ENCODE data around the gene OSBPL1A. TPM values are rescaled to one million over a fixed set of nuclear protein-coding genes. Genes with fewer than 3 reads are reported as not detected.

Gene OSBPL1A
- total and polyA plus RNA-seq, 4 experiments from 2014 or later = 2.4 to 5.3 (median 4.0) TPM

- intact Hi-C loops (cut with micrococcal nuclease) = no loop called here
- H3K9me3 ChIP-seq (ENCODE audit: control insufficient read depth in 1 of 2, low read length in 2 of 2) = no peaks in the 10 kb centered on the region
- ChIA-PET CTCF (ENCODE audit: partially characterized antibody) (no interaction called here), POLR2A (ENCODE audit: partially characterized antibody) (no interaction called here)
- H3K4me1 Mint-ChIP-seq = peaks cover 2 to 5% (median 4%) of the 10 kb centered on the region in 4 donors
- H3K36me3 ChIP-seq (ENCODE audit: insufficient read depth, low read length) = no peaks in the 10 kb centered on the region
- no peak overlapping the region for H3K4me3 ChIP-seq (ENCODE audit: low read length in 2 of 2)
- H3K27me3 Mint-ChIP-seq = peaks cover 34 to 38% of the 10 kb centered on the region in 2 donors
- H3K27ac ChIP-seq (ENCODE audit: low read depth, low read length) = no peak overlapping the region
- no peak for DNase-seq
- H3K4me1 ChIP-seq (ENCODE audit: insufficient read depth, low read length) = peaks cover 5% of the 10 kb centered on the region
- H3K27ac Mint-ChIP-seq = no peak overlapping the region
- H3K36me3 Mint-ChIP-seq = peaks cover 0 to 3% of the 10 kb centered on the region in 2 donors
- H3K27me3 ChIP-seq (ENCODE audit: insufficient read depth, low read length) = no peaks in the 10 kb centered on the region
- peaks cover 0 to 9% (median 5%) of the 10 kb centered on the region in 8 donors for H3K9me3 Mint-ChIP-seq
- no peak overlapping the region for H3K4me3 Mint-ChIP-seq
Measured at GRCh38 chr18:24270358-24270936, 127.2 kb downstream of the OSBPL1A start.

GRCh38 chr18:24268784-24269550 lies 128.7 kb downstream of the OSBPL1A start:
- ChIA-PET CTCF (ENCODE audit: partially characterized antibody) (no interaction called here), POLR2A (ENCODE audit: partially characterized antibody) (no interaction called here)
- Histone ChIP-seq H3K4me1 (ENCODE audit: insufficient read depth, low read length) (peaks cover 5% of the 10 kb centered on the region), H3K27me3 (ENCODE audit: insufficient read depth, low read length) (no peaks in the 10 kb centered on the region), H3K27ac (ENCODE audit: low read depth, low read length) (no peak overlapping the region), H3K36me3 (ENCODE audit: insufficient read depth, low read length) (no peaks in the 10 kb centered on the region), H3K4me3 (ENCODE audit: low read length in 2 of 2) (no peak overlapping the region), H3K9me3 (ENCODE audit: control insufficient read depth in 1 of 2, low read length in 2 of 2) (no peaks in the 10 kb centered on the region)
- no peaks in the 10 kb centered on the region for H3K36me3 Mint-ChIP-seq
- H3K27me3 Mint-ChIP-seq = peaks cover 27 to 34% of the 10 kb centered on the region in 2 donors
- no peak overlapping the region for H3K4me3 Mint-ChIP-seq
- H3K9me3 Mint-ChIP-seq = peaks cover 0 to 9% (median 5%) of the 10 kb centered on the region in 8 donors
- no peak for DNase-seq
- H3K27ac Mint-ChIP-seq = no peak overlapping the region
- intact Hi-C loops (cut with micrococcal nuclease) = no loop called here
- H3K4me1 Mint-ChIP-seq = peaks cover 2 to 5% (median 4%) of the 10 kb centered on the region in 4 donors

GRCh38 chr18:24267878-24268277 lies 129.7 kb downstream of the OSBPL1A start:
- intact Hi-C loops (cut with micrococcal nuclease) = no loop called here
- CTCF ChIA-PET (ENCODE audit: partially characterized antibody) = no interaction called here

GRCh38 chr18:24266131-24266530 lies 131.5 kb downstream of the OSBPL1A start:
- H3K4me1 Mint-ChIP-seq = no peaks in the 10 kb centered on the region
- ChIA-PET POLR2A (ENCODE audit: partially characterized antibody) (no interaction called here), CTCF (ENCODE audit: partially characterized antibody) (no interaction called here)
- H3K9me3 Mint-ChIP-seq = peaks cover 0 to 9% (median 5%) of the 10 kb centered on the region in 8 donors
- intact Hi-C loops (cut with micrococcal nuclease) = no loop called here
- Histone ChIP-seq H3K9me3 (ENCODE audit: control insufficient read depth in 1 of 2, low read length in 2 of 2) (no peaks in the 10 kb centered on the region), H3K27ac (ENCODE audit: low read depth, low read length) (no peak overlapping the region), H3K27me3 (ENCODE audit: insufficient read depth, low read length) (no peaks in the 10 kb centered on the region), H3K4me1 (ENCODE audit: insufficient read depth, low read length) (no peaks in the 10 kb centered on the region), H3K4me3 (ENCODE audit: low read length in 2 of 2) (no peak overlapping the region), H3K36me3 (ENCODE audit: insufficient read depth, low read length) (no peaks in the 10 kb centered on the region)
- H3K27me3 Mint-ChIP-seq = peaks cover 11 to 19% of the 10 kb centered on the region in 2 donors
- no peaks in the 10 kb centered on the region for H3K36me3 Mint-ChIP-seq
- DNase-seq = no peak
- H3K27ac Mint-ChIP-seq = no peak overlapping the region
- H3K4me3 Mint-ChIP-seq = no peak overlapping the region

More at GRCh38 chr18:24267878-24268277, 129.7 kb downstream of the OSBPL1A start:
- Histone ChIP-seq H3K36me3 (ENCODE audit: insufficient read depth, low read length) (no peaks in the 10 kb centered on the region), H3K4me1 (ENCODE audit: insufficient read depth, low read length) (peaks cover 5% of the 10 kb centered on the region), H3K27ac (ENCODE audit: low read depth, low read length) (no peak overlapping the region), H3K4me3 (ENCODE audit: low read length in 2 of 2) (no peak overlapping the region), H3K9me3 (ENCODE audit: control insufficient read depth in 1 of 2, low read length in 2 of 2) (no peaks in the 10 kb centered on the region), H3K27me3 (ENCODE audit: insufficient read depth, low read length) (no peaks in the 10 kb centered on the region)
- H3K9me3 Mint-ChIP-seq = peaks cover 0 to 9% (median 5%) of the 10 kb centered on the region in 8 donors
- H3K27me3 Mint-ChIP-seq = peaks cover 19 to 27% of the 10 kb centered on the region in 2 donors
- H3K4me3 Mint-ChIP-seq = no peak overlapping the region
- H3K36me3 Mint-ChIP-seq = no peaks in the 10 kb centered on the region
- H3K27ac Mint-ChIP-seq = no peak overlapping the region
- peaks cover 2 to 5% (median 4%) of the 10 kb centered on the region in 4 donors for H3K4me1 Mint-ChIP-seq
- POLR2A ChIA-PET (ENCODE audit: partially characterized antibody) = no interaction called here
- no peak for DNase-seq

GRCh38 chr18:24265502-24266064 lies 132.0 kb downstream of the OSBPL1A start:
- Histone ChIP-seq H3K27ac (ENCODE audit: low read depth, low read length) (no peak overlapping the region), H3K36me3 (ENCODE audit: insufficient read depth, low read length) (no peaks in the 10 kb centered on the region), H3K9me3 (ENCODE audit: control insufficient read depth in 1 of 2, low read length in 2 of 2) (no peaks in the 10 kb centered on the region), H3K4me3 (ENCODE audit: low read length in 2 of 2) (no peak overlapping the region), H3K4me1 (ENCODE audit: insufficient read depth, low read length) (no peaks in the 10 kb centered on the region), H3K27me3 (ENCODE audit: insufficient read depth, low read length) (no peaks in the 10 kb centered on the region)
- H3K27me3 Mint-ChIP-seq = peaks cover 6 to 15% of the 10 kb centered on the region in 2 donors
- H3K4me1 Mint-ChIP-seq = no peaks in the 10 kb centered on the region
- H3K27ac Mint-ChIP-seq = no peak overlapping the region
- CTCF ChIA-PET (ENCODE audit: partially characterized antibody) = no interaction called here
- peaks cover 0 to 9% (median 5%) of the 10 kb centered on the region in 8 donors for H3K9me3 Mint-ChIP-seq
- POLR2A ChIA-PET (ENCODE audit: partially characterized antibody) = no interaction called here
- H3K4me3 Mint-ChIP-seq = no peak overlapping the region
- intact Hi-C loops (cut with micrococcal nuclease) = no loop called here
- DNase-seq = no peak
- H3K36me3 Mint-ChIP-seq = no peaks in the 10 kb centered on the region

GRCh38 chr18:24263050-24263449 lies 134.6 kb downstream of the OSBPL1A start:
- H3K27me3 ChIP-seq (ENCODE audit: insufficient read depth, low read length) = no peaks in the 10 kb centered on the region
- Mint-ChIP-seq H3K4me3 (no peak overlapping the region), H3K27ac (no peak overlapping the region), H3K36me3 (no peaks in the 10 kb centered on the region), H3K4me1 (peaks cover 0 to 1% (median 0%) of the 10 kb centered on the region in 4 donors), H3K9me3 (peaks cover 0 to 9% (median 4%) of the 10 kb centered on the region in 8 donors), H3K27me3 (peaks cover 5 to 9% of the 10 kb centered on the region in 2 donors)
- no peaks in the 10 kb centered on the region for H3K9me3 ChIP-seq (ENCODE audit: control insufficient read depth in 1 of 2, low read length in 2 of 2)
- POLR2A ChIA-PET (ENCODE audit: partially characterized antibody) = no interaction called here
- intact Hi-C loops (cut with micrococcal nuclease) = no loop called here
- H3K36me3 ChIP-seq (ENCODE audit: insufficient read depth, low read length) = no peaks in the 10 kb centered on the region
- no peaks in the 10 kb centered on the region for H3K4me1 ChIP-seq (ENCODE audit: insufficient read depth, low read length)
- CTCF ChIA-PET (ENCODE audit: partially characterized antibody) = no interaction called here
- H3K27ac ChIP-seq (ENCODE audit: low read depth, low read length) = no peak overlapping the region
- H3K4me3 ChIP-seq (ENCODE audit: low read length in 2 of 2) = no peak overlapping the region
- no peak for DNase-seq

GRCh38 chr18:24262087-24262486 lies 135.5 kb downstream of the OSBPL1A start:
- Histone ChIP-seq H3K9me3 (ENCODE audit: control insufficient read depth in 1 of 2, low read length in 2 of 2) (no peaks in the 10 kb centered on the region), H3K27me3 (ENCODE audit: insufficient read depth, low read length) (no peaks in the 10 kb centered on the region), H3K4me3 (ENCODE audit: low read length in 2 of 2) (no peak overlapping the region), H3K4me1 (ENCODE audit: insufficient read depth, low read length) (no peaks in the 10 kb centered on the region), H3K36me3 (ENCODE audit: insufficient read depth, low read length) (no peaks in the 10 kb centered on the region), H3K27ac (ENCODE audit: low read depth, low read length) (no peak overlapping the region)
- ChIA-PET POLR2A (ENCODE audit: partially characterized antibody) (no interaction called here), CTCF (ENCODE audit: partially characterized antibody) (no interaction called here)
- H3K4me1 Mint-ChIP-seq = peaks cover 0 to 1% (median 0%) of the 10 kb centered on the region in 4 donors
- H3K4me3 Mint-ChIP-seq = no peak overlapping the region
- DNase-seq = no peak
- no peak overlapping the region for H3K27ac Mint-ChIP-seq
- H3K27me3 Mint-ChIP-seq = peaks cover 4 to 9% of the 10 kb centered on the region in 2 donors
- intact Hi-C loops (cut with micrococcal nuclease) = no loop called here
- H3K36me3 Mint-ChIP-seq = no peaks in the 10 kb centered on the region
- peaks cover 0 to 6% (median 2%) of the 10 kb centered on the region in 8 donors for H3K9me3 Mint-ChIP-seq

All from CD4-positive, alpha-beta memory T cell (primary cell).